ENCODE measurements around the gene IFNA2.
"Not testable (repeated sequence)": the region's sequence is repeated elsewhere in the genome, so short reads cannot be mapped to it uniquely, and the experiment has no call there.

The IFNA2 gene

DNA sequence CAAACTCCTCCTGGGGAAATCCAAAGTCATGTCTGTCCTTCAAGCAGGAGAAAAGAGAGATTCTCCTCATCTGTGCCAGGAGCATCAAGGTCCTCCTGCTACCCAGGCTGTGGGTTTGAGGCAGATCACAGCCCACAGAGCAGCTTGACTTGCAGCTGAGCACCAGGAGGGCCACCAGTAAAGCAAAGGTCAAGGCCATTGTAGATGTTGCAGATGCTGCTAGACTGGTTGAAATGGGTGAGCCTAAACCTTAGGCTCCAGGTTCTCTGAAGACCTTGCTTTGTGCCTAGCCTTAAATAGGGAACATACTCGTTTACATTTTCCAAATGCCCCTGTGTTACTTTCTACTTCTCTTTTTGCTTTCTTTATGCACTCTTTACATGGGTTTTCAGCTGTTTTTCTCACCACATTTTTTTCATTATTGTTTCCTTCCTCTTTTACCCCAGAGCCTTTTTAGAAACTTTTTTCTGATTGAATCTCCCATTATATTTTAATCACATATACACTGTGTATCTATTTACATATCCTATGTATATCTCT, at the start of gene IFNA2:
TSS of gene IFNA2 (minus strand) at position 268 of the 540 bp plus-strand sequence. CDS start at position 199, 69 bp downstream.
- Histone ChIP-seq H3K36me3 (ENCODE audit: control insufficient read depth, insufficient read depth, low read length) (no peaks in the 10 kb centered on the region), H3K27me3 (ENCODE audit: control insufficient read depth, insufficient read depth, low read length) (no peaks in the 10 kb centered on the region), H3K9ac (ENCODE audit: low read length) (no peak within 1 kb of the TSS), H3K4me3 (ENCODE audit: low read length) (no peak within 1 kb of the TSS), H3K4me1 (ENCODE audit: control insufficient read depth, insufficient read depth, low read length) (no peaks in the 10 kb centered on the region), H3K27ac (ENCODE audit: low read depth, low read length) (no peak within 1 kb of the TSS)

DNA sequence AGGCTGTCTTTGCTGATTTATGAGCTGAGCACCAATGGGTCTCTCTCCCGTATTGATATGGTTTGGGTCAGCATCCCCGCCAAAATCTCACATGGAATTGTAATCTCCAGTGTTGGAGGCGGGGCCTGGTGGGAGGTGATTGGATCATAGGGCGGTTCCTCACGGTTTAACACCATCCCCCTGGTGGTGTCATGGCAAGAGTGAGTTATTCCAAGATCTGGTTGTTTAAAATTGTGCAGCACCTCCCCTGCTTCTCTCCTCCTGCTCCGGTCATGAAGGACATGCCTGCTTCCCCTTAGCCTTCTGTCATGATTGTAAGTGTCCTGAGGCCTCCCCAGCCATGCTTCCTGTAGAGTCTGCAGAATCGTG, 49.8 kb upstream of the IFNA2 start:
- H3K9ac ChIP-seq (ENCODE audit: low read length): not testable (repeated sequence)

GRCh38 chr9:21434202-21435014, 49.2 kb upstream of the IFNA2 start:
- Histone ChIP-seq H3K4me1 (ENCODE audit: control insufficient read depth, insufficient read depth, low read length) (no peaks in the 10 kb centered on the region), H3K36me3 (ENCODE audit: control insufficient read depth, insufficient read depth, low read length) (no peaks in the 10 kb centered on the region), H3K4me3 (ENCODE audit: low read length) (no peak overlapping the region), H3K9ac (ENCODE audit: low read length) (no peak overlapping the region), H3K27ac (ENCODE audit: low read depth, low read length) (no peak overlapping the region), H3K27me3 (ENCODE audit: control insufficient read depth, insufficient read depth, low read length) (no peaks in the 10 kb centered on the region)

More for the DNA sequence above, 49.8 kb upstream of the IFNA2 start:
- H3K4me1 ChIP-seq (ENCODE audit: control insufficient read depth, insufficient read depth, low read length); H3K27ac ChIP-seq (ENCODE audit: low read depth, low read length); H3K36me3 ChIP-seq (ENCODE audit: control insufficient read depth, insufficient read depth, low read length); H3K27me3 ChIP-seq (ENCODE audit: control insufficient read depth, insufficient read depth, low read length); H3K4me3 ChIP-seq (ENCODE audit: low read length): not testable (repeated sequence)

GRCh38 chr9:21432672-21433425, 47.7 kb upstream of the IFNA2 start:
- H3K27me3 ChIP-seq (ENCODE audit: control insufficient read depth, insufficient read depth, low read length): no peaks in the 10 kb centered on the region
- H3K27ac ChIP-seq (ENCODE audit: low read depth, low read length): no peak overlapping the region
- H3K4me3 ChIP-seq (ENCODE audit: low read length): no peak overlapping the region
- no peak overlapping the region for H3K9ac ChIP-seq (ENCODE audit: low read length)
- H3K36me3 ChIP-seq (ENCODE audit: control insufficient read depth, insufficient read depth, low read length): no peaks in the 10 kb centered on the region
- H3K4me1 ChIP-seq (ENCODE audit: control insufficient read depth, insufficient read depth, low read length): no peaks in the 10 kb centered on the region

- Histone ChIP-seq H3K4me3 (ENCODE audit: low read length) (no peak overlapping the region), H3K27me3 (ENCODE audit: control insufficient read depth, insufficient read depth, low read length) (no peaks in the 10 kb centered on the region), H3K9ac (ENCODE audit: low read length) (no peak overlapping the region), H3K4me1 (ENCODE audit: control insufficient read depth, insufficient read depth, low read length) (no peaks in the 10 kb centered on the region), H3K36me3 (ENCODE audit: control insufficient read depth, insufficient read depth, low read length) (no peaks in the 10 kb centered on the region), H3K27ac (ENCODE audit: low read depth, low read length) (no peak overlapping the region)
These were observed 44.0 kb upstream of the IFNA2 start for GRCh38 chr9:21429191-21429590.

DNA sequence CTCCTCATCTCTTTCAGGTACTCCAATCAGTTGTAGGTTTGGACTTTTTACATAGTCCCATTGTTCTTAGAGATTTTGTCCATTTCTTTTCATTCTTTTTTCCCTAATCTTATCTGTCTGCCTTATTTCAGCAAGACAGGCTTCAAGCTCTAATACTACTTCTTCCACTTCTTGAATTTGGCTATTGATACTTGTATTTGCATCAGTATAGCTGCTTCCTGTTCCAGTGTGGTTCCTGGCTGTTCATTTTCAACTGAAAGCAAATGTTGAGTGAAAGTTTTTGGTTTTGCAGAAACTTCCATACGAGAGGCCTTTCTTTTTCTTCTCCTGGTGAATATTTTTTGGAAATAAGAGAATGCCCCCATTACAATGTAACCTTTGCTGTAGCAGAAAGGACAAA, 43.0 kb upstream of the IFNA2 start:
- Histone ChIP-seq H3K4me3 (ENCODE audit: low read length) (no peak overlapping the region), H3K27me3 (ENCODE audit: control insufficient read depth, insufficient read depth, low read length) (no peaks in the 10 kb centered on the region), H3K4me1 (ENCODE audit: control insufficient read depth, insufficient read depth, low read length) (no peaks in the 10 kb centered on the region), H3K27ac (ENCODE audit: low read depth, low read length) (no peak overlapping the region), H3K36me3 (ENCODE audit: control insufficient read depth, insufficient read depth, low read length) (no peaks in the 10 kb centered on the region), H3K9ac (ENCODE audit: low read length) (no peak overlapping the region)

- H3K9ac ChIP-seq (ENCODE audit: low read length): no peak overlapping the region
- H3K27me3 ChIP-seq (ENCODE audit: control insufficient read depth, insufficient read depth, low read length): no peaks in the 10 kb centered on the region
- no peak overlapping the region for H3K27ac ChIP-seq (ENCODE audit: low read depth, low read length)
- no peaks in the 10 kb centered on the region for H3K36me3 ChIP-seq (ENCODE audit: control insufficient read depth, insufficient read depth, low read length)
- no peak overlapping the region for H3K4me3 ChIP-seq (ENCODE audit: low read length)
- no peaks in the 10 kb centered on the region for H3K4me1 ChIP-seq (ENCODE audit: control insufficient read depth, insufficient read depth, low read length)
These were observed 30.5 kb upstream of the IFNA2 start for GRCh38 chr9:21415493-21416267.

DNA sequence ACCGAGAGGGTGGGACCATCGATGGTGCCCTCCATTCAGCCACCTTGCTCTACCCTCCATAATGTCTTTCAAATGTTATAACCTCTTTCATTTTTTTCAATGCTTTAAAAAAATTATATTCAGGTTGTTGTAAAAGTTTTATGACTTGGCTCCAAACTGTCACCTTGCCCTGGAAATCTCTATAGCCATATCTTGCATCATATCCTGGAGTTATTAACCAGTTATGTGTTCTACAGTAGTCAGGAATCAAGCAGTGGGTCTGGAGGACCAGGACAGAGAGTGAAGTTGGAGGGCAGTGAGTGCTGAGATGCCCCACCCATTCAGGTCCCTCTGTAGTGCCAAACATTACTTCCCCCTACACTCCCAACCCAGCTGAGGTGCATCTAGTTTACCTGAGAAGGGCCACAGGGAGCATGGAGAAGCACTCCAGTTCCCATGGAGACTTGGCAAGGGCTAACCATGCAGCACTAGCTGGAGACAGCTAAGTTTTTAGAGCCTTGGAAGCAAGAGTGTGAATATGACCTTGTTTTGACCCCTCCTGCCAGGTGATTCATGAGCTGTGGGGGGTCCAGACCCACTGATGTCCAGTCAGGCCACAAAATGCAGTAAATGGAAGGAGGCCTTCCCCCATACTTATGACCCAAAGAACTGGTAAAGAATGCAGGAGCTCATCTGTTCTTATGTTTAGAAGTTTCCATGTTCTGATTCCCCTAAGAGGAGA, 29.2 kb upstream of the IFNA2 start:
- no peak overlapping the region for H3K27ac ChIP-seq (ENCODE audit: low read depth, low read length)
- no peak overlapping the region for H3K4me3 ChIP-seq (ENCODE audit: low read length)
- H3K27me3 ChIP-seq (ENCODE audit: control insufficient read depth, insufficient read depth, low read length): no peaks in the 10 kb centered on the region
- H3K4me1 ChIP-seq (ENCODE audit: control insufficient read depth, insufficient read depth, low read length): no peaks in the 10 kb centered on the region
- H3K36me3 ChIP-seq (ENCODE audit: control insufficient read depth, insufficient read depth, low read length): no peaks in the 10 kb centered on the region
- H3K9ac ChIP-seq (ENCODE audit: low read length): no peak overlapping the region

- Histone ChIP-seq H3K9ac (ENCODE audit: low read length) (no peak overlapping the region), H3K27ac (ENCODE audit: low read depth, low read length) (no peak overlapping the region), H3K36me3 (ENCODE audit: control insufficient read depth, insufficient read depth, low read length) (no peaks in the 10 kb centered on the region), H3K4me1 (ENCODE audit: control insufficient read depth, insufficient read depth, low read length) (no peaks in the 10 kb centered on the region), H3K4me3 (ENCODE audit: low read length) (no peak overlapping the region), H3K27me3 (ENCODE audit: control insufficient read depth, insufficient read depth, low read length) (no peaks in the 10 kb centered on the region)
These were observed 28.4 kb upstream of the IFNA2 start for GRCh38 chr9:21413624-21414023.

- Histone ChIP-seq H3K36me3 (ENCODE audit: control insufficient read depth, insufficient read depth, low read length) (no peaks in the 10 kb centered on the region), H3K4me1 (ENCODE audit: control insufficient read depth, insufficient read depth, low read length) (no peaks in the 10 kb centered on the region), H3K4me3 (ENCODE audit: low read length) (no peak overlapping the region), H3K27ac (ENCODE audit: low read depth, low read length) (no peak overlapping the region), H3K9ac (ENCODE audit: low read length) (no peak overlapping the region), H3K27me3 (ENCODE audit: control insufficient read depth, insufficient read depth, low read length) (no peaks in the 10 kb centered on the region)
These were observed 28.0 kb upstream of the IFNA2 start for GRCh38 chr9:21413151-21413550.

DNA sequence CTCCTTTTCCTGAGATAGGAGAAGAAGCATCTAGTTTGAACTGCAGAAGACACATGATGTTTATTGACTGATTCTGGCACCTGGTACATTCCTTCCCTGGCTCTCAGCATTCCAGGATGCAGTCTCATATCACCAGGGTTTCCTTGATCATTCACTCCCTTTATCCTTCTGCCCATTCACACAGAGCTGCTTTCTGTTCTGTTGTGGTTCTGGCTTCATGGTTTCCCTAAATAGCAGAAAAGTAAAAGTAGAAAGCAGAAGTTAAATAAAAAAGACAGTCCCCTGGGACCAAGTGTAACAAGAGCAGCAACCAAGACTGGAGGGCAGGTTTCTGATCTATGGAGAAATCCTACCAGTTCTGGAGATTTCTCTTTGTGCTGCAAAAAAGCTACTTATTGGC, 26.9 kb upstream of the IFNA2 start:
- H3K27ac ChIP-seq (ENCODE audit: low read depth, low read length): no peak overlapping the region
- H3K27me3 ChIP-seq (ENCODE audit: control insufficient read depth, insufficient read depth, low read length): no peaks in the 10 kb centered on the region
- H3K4me1 ChIP-seq (ENCODE audit: control insufficient read depth, insufficient read depth, low read length): no peaks in the 10 kb centered on the region

GRCh38 chr9:21408817-21409216, 23.6 kb upstream of the IFNA2 start, which contains the start of gene IFNA8:
TSS of gene IFNA8 (plus strand) at chr9:21409117. CDS start at chr9:21409177, 60 bp downstream.
- H3K36me3 ChIP-seq (ENCODE audit: control insufficient read depth, insufficient read depth, low read length): no peaks in the 10 kb centered on the region
- no peak within 1 kb of the TSS for H3K27ac ChIP-seq (ENCODE audit: low read depth, low read length)
- H3K4me1 ChIP-seq (ENCODE audit: control insufficient read depth, insufficient read depth, low read length): no peaks in the 10 kb centered on the region
- no peak within 1 kb of the TSS for H3K4me3 ChIP-seq (ENCODE audit: low read length)
- H3K27me3 ChIP-seq (ENCODE audit: control insufficient read depth, insufficient read depth, low read length): no peaks in the 10 kb centered on the region
- no peak within 1 kb of the TSS for H3K9ac ChIP-seq (ENCODE audit: low read length)

More for the DNA sequence above, 26.9 kb upstream of the IFNA2 start:
- Histone ChIP-seq H3K36me3 (ENCODE audit: control insufficient read depth, insufficient read depth, low read length) (no peaks in the 10 kb centered on the region), H3K4me3 (ENCODE audit: low read length) (no peak overlapping the region), H3K9ac (ENCODE audit: low read length) (no peak overlapping the region)
